Astrocyte of the cerebellum (primary cell): ENCODE results near the gene NOX3.
A peak's percentile ranks its signal among the peaks of the same experiment; 100 is the strongest.

Experiments used
- DNase-seq: peaks from one replicate; pipeline ENCODE4 v3.0.0-alpha.2; 2011; ENCODE audit warnings: low read depth
- H3K4me3 ChIP-seq: 2 replicates; pipeline ENCODE4 v1.5.1; 2011; ENCODE audit warnings: mild to moderate bottlenecking, low read depth, low read length, moderate library complexity
- CTCF ChIP-seq: IDR thresholded peaks from 2 replicates; pipeline ENCODE4 v1.5.1; 2012; ENCODE audit warnings: low read length, low read depth, moderate library complexity, mild to moderate bottlenecking; ENCODE audit errors: missing control alignments
- in situ Hi-C: cut with HindIII; loops from 2 replicates; pipeline ENCODE4 v1.10.0; 2017; ENCODE audit warnings: low sequenced_read_pairs

NOX3 gene

GRCh38 chr6:155424181-155424580 lies 31.5 kb downstream of the NOX3 start:
- in situ Hi-C loops: no loop called here

DNA sequence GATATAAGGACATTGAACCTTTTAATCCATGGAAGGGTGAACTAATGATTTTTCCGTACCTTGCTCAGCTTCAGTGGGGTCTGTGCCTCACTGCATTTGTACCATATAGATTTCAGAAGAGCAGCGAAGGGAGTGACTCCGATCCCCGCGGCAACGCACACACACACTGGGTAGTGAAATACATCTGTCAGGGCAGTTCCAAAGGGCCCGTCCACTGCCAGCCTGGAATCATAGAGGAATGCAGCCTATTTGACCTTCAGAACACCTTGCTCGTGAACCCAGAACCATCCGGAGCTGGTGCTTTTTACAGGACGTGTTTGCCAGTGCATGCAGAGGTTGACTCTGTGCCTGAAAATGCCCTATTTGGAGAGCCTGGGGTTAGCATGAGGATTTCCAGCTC lies 33.0 kb downstream of the NOX3 start:
- in situ Hi-C loops: no loop called here
- DNase-seq: no peak
- TF ChIP-seq CTCF: no peak

More at GRCh38 chr6:155424181-155424580, 31.5 kb downstream of the NOX3 start:
- no peak overlapping the region for H3K4me3 ChIP-seq
- DNase-seq: no peak
- no peak for TF ChIP-seq CTCF

DNA sequence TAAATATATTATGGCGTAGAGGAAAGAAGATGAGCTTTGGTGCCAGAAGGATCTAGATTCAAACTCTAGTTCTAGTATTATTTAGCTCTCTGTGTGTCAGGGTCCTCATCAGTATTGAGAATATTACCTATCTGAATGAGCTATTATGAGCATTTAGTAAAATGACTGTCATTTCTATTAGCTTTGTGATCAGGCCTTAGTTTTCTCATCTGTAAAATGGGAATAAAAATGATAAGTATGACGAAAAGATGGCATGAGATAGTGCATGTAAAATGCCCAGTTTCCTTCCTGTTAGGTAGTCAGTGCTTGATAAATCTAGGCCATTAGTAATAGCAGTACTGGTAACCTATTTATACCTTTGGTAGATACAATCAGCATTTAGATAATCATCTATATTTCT lies 35.1 kb downstream of the NOX3 start:
- no peak for DNase-seq
- in situ Hi-C loops: no loop called here

More for the DNA sequence above, 33.0 kb downstream of the NOX3 start:
- H3K4me3 ChIP-seq: no peak overlapping the region

DNA sequence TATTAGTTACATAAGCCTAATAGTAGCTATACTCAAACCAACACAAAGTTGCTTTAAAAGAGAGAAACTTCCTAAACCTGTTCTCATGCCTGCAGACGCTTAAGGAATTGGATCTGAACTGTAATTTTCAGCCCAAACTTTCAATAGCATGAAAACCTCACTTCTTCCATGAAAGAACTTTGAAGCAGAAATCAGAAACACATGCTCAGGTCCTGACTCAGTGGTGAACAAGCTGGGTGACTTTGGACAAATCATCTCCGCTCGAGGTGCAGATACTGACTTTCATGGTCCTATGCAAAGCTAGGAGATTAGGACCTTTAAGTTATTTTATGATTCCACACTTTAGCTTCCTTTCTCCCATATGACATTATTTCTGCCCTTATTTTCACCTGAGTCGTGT lies 36.5 kb downstream of the NOX3 start:
- TF ChIP-seq CTCF: no peak
- no peak overlapping the region for H3K4me3 ChIP-seq
- in situ Hi-C loops: no loop called here
- DNase-seq: no peak

More for the DNA sequence above, 35.1 kb downstream of the NOX3 start:
- H3K4me3 ChIP-seq: no peak overlapping the region
- TF ChIP-seq CTCF: no peak

DNA sequence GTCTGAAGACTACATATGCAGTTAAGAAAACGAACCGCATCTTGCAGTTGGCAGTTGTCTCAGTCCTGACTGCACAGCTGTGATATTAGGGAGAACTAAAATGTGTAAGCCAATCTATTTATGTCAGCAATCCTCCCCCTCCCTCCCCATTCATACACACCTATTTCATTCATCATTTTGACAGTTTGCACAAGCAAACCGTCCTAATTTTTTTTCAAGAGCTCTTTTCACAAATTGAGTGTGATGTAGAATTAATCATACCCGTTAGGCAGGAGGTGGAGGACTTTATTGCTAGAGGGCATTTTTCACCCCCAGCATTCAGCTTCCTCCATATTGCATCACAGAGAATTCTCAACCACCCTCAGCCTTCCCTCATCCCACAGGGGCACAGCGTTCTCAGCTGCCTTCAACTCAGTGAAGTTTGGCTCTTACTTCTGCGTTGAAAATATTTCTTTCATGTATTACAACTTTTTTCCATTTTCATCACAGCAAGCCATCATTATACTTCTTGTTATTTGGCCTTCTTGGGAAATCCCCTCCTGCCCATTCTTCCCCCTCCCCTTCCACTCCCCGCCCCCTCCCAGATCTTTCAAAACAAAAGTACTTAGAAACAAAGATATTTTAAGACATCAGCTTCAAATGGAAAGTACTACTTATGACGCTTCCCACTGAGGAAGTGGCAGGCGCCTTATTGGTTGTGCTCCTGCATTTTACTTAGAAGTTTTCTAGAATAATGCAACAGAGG lies 37.5 kb downstream of the NOX3 start:
- DNase-seq: peak; percentile 34
- in situ Hi-C loops: no loop called here
- TF ChIP-seq CTCF: no peak
- H3K4me3 ChIP-seq: no peak overlapping the region

DNA sequence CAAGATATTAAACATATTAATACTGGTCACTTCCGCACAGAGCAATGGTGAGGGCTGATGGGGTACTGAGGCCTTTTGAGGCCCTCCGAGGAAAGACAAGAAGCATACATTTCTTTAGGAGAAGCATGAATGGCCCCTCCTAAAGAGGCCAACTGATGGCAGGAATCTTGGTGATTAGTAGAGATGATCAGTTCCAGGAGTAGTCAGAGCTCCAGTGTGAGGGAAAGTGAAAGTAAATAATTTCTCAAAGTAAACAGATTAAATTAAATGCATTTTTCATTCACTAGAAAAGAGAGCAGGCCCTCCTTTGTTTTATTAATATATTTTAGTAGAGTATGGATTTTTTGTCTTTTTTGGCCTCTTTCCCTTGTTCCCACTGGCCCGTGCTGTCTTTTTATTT lies 38.2 kb downstream of the NOX3 start:
- DNase-seq: no peak
- H3K4me3 ChIP-seq: no peak overlapping the region
- in situ Hi-C loops: no loop called here
- no peak for TF ChIP-seq CTCF

DNA sequence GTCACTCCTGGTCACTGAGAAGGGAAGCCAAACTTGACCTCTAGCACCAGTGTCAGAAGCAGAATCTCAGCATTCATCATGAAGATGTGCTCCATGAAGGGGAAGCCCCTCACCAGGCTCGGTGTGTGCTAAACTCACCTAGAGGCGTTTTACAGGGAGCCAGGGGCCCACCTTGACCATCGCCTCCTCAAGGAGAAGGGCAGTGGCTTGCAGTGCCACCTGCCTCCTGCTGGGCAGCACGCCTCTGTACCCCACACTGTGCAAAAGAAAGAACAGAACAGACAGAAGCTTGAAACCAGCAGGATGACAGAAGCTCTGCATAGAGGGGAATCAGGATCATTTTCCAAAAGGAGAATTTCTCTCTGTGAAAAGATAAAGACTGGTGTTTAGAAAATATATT lies 39.7 kb downstream of the NOX3 start:
- in situ Hi-C loops: no loop called here
- no peak for TF ChIP-seq CTCF
- no peak for DNase-seq
- no peak overlapping the region for H3K4me3 ChIP-seq
